Middle frontal gyrus (tissue), 1 donor: ENCODE measurements around the gene APH1B.

ENCODE experiments used
- DNase-seq: peaks from one replicate; pipeline ENCODE4 v3.0.0-alpha.2; 2015; ENCODE audit warnings: low spot score; ENCODE audit errors: extremely low spot score

The APH1B gene

DNA sequence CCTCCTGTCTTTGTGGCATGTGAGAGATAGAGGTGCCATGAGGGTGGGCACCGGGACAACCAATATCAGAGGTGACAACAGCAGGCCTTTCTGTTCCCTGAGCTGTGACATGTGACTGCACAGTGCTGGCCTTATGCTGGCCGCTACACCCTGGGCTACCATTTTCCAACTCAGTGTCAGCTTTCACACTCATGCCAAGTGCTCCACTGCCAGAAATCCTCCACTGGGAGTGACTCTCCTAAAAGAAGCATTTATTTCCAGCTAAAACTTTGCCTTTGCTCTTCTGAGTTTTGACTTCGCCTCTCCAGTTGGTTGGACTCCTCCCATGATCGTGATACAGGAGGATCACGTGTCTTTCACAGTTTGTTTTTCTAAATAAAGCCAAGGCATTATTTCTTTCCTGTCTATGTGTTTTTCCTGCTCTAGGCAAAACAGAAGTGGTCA, 72.8 kb downstream of the APH1B start:
- DNase-seq, result no peak

DNA sequence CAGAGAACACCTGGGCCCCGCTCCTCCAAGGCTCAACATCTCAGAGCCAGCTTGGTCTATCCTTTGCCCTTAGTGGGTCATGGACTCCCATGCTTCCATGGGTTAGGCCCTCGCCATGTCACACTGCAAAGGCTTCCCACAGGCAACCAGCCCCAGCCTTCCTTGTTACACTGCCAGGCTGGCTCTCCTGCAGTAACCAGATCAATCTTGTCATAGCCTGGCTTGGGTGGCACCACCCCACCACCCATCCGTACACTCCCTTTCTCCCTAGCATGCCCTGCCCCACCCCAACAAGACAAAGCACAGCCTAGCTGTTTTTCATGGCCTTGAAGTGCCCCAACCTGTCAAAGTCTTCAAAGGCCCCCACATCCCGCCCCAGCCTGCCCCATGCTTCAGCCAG, 73.8 kb downstream of the APH1B start:
- DNase-seq, result no peak

DNA sequence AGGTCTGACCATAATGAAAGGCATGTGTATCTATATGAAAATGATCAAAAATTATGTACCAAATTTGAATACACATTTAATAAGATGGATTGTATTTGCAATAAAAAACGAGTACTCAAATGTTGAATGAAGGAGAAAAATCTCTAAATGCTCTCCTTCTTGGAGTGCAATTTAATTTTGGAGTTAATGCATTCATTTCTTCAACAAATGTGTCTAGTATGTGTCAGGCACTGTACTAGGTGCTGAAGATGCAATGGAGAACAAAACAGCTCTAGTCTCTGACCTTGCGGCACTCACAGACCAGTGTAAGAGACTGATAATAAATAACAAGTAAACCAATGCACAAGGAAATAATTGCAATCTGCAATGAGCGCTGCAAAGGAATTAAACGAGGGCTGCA, 75.4 kb downstream of the APH1B start:
- no peak for DNase-seq

DNA sequence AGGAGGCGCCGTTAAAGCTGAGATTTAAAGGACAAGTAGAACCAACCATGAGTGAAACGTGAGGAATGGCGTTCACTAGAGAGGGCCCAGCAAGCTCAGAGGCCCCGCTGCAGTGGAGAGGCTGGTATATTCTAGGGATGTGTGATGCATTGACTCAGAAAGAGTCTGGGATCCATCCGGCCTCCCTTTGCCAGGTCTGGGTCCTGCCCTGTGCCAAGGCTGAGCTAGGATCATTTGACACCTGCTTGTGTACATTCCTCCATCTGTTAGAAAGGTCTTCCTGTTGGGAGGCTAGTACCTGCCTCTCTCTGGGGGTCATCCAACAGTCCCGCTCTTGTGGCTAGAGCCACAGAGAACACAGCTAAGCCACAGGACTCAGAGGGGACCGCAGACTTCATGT, 75.9 kb downstream of the APH1B start:
- DNase-seq, result no peak

DNA sequence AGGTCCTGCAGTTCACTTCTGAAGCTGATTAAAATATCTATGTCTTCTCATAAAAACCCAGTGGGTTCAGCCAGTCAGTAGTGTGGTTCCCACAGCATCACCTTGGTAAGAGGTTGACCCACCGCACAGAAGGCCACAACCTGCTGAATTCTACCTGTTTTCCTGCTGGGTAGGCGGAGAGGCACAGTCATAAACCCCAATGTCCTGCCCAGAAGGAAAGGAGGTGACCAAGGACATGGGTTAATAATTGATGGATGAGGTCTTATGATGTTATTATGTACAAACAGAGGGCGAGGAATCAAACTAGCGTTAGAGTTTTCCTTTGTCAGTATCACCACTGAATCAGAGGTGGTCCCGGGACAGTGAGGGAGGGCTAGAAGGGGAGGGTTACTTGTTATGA, 76.5 kb downstream of the APH1B start:
- DNase-seq, result no peak

DNA sequence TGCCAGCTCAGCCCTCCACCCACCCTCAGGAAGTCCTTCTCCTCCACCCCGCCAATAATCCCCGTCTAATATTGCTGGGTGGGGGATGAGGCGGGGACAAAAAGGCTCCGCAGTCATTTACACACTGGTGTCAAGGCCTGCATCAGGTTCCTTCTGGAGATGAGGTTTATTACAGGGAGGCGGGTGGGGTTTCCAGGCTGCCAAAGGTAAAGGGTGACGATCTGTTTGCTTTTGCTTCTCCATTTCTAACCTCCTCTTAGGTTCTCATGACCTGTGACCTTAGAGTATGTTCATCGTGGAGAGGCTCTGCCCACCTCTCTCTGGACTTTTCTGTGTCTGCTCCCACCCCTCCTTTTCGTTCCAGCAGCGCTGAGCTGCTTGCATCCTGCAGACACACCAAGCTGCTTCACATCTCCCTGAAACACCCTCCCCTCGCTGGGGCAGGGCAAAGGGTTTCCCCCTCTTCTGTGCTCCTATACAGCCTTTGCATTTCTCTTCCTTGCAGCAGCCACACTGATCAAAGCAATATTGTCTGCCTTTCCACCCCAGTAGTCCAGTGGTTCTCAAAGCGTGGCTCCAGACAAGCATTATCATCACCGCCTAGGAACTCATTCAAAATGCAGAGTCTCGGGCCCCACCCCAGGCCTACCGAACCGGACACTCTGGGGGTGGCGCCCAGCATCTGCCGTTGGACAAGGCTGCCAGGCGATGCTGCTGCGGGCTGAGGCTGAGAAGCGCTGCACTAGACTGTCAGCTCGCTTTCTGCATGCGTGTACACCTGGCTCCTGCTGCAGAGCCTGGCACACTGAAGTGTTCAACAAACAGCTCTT, 77.6 kb downstream of the APH1B start:
- no peak for DNase-seq

DNA sequence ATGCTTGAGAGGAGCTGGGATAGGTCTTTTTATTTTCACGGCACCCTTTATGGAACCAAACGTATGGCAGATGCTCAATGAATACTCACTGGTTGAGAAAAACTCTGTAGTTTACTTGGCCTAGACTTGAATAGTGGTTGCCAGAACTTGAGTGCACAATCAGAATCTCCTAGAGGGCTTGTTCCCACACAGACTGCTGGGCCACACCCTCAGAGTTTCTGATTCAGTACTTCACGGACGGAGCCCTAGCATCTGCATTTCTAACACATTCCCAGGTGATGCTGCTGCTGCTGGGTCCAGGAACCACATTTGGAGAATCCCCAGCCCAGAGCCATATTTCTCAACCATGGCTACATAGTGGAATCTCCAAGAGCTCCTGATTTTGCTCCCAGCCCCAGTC, 79.7 kb downstream of the APH1B start:
- DNase-seq, result no peak

DNA sequence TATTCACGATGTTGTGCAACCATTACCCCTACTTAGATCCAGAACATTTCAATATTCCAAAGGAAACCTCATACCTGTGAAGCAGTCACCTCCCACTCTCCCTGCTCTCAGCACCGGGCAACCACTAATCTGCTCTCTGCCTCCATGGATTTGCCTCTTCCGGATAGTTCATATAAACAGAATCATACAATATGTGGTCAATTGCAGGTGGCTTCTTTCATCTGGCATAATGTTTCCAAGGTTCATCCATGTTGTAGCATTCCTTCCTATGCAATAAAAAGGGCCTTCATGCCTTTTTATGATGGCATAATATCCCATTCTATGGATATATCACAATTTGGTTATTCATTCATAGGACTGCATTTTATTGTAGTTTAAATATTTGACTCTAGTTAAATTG, 80.3 kb downstream of the APH1B start:
- DNase-seq, result no peak

DNA sequence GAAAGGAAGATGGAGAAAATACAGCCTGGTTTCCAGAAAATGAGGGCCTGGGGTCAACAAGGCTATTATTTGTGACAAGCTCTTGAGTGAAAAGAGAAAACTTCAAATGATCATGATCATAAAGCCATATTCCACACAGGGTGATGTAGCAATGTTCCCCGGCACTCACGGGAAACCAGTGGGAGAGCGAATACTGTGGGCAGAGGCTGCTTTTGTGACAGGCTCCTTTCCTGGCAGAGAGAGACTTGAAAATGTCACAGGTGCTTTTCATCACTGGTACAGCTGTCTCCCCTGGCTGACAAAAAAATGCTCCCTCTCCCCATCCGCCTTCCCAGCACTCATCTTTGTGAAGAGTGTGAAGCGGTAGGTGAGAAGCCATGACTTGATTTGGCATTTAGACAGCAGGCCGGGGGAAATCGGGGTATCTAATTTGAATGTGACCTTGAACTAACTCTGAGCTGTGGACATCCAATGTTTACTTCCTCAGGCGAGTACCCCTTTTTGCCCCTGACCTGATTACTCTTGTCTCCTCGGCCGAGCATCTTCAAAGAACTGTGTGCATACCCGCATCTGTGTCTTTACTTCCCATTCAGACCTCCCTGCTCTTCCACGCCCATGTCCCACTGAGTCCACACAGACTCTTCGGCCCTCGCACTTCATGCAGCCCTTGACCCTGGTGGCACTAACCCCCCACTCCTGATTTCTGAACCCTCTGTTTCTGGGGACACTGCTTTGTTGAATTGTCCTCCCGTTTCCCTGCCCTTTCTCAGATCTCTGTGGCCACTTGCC, 81.0 kb downstream of the APH1B start:
- DNase-seq, result no peak
